ENCODE data around the gene RSPO4. TPM values are rescaled to one million over a fixed set of nuclear protein-coding genes. Genes with fewer than 3 reads are reported as not detected.
A peak's percentile ranks its signal among the peaks of the same experiment; 100 is the strongest.
"Not testable (repeated sequence)": the region's sequence is repeated elsewhere in the genome, so short reads cannot be mapped to it uniquely, and the experiment has no call there.

Gene RSPO4
- total RNA-seq, 6 experiments from 2014 or later, result not detected

- Mint-ChIP-seq H3K27ac (no peak overlapping the region), H3K27me3 (ENCODE audit: insufficient read depth) (peaks cover 8% of the 10 kb centered on the region), H3K9me3 (no peaks in the 10 kb centered on the region), H3K4me1 (ENCODE audit: low read depth) (no peaks in the 10 kb centered on the region), H3K4me3 (no peak overlapping the region), H3K36me3 (ENCODE audit: low read depth) (no peaks in the 10 kb centered on the region)
- DNase-seq, result no peak
- no peak for TF ChIP-seq CTCF (IDR thresholded peaks at IDR 0.05)
Measured at GRCh38 chr20:1037039-1037438, 34.9 kb upstream of the RSPO4 start.

- no peaks in the 10 kb centered on the region for H3K9me3 Mint-ChIP-seq
- H3K4me1 Mint-ChIP-seq (ENCODE audit: low read depth), result no peaks in the 10 kb centered on the region
- H3K27ac Mint-ChIP-seq, result no peak overlapping the region
- TF ChIP-seq CTCF (IDR thresholded peaks at IDR 0.05), result no peak
- peaks cover 2% of the 10 kb centered on the region; the same call in 1 of the 2 replicates for H3K27me3 Mint-ChIP-seq (ENCODE audit: insufficient read depth)
- no peak for DNase-seq
- no peak overlapping the region for H3K4me3 Mint-ChIP-seq
- no peaks in the 10 kb centered on the region for H3K36me3 Mint-ChIP-seq (ENCODE audit: low read depth)
Measured at GRCh38 chr20:1035466-1035865, 33.4 kb upstream of the RSPO4 start.

- H3K9me3 Mint-ChIP-seq, result no peaks in the 10 kb centered on the region
- DNase-seq, result no peak
- H3K27me3 Mint-ChIP-seq (ENCODE audit: insufficient read depth), result peaks cover 7% of the 10 kb centered on the region; the same call in 1 of the 2 replicates
- no peak for TF ChIP-seq CTCF (IDR thresholded peaks at IDR 0.05)
- no peaks in the 10 kb centered on the region for H3K36me3 Mint-ChIP-seq (ENCODE audit: low read depth)
- no peaks in the 10 kb centered on the region for H3K4me1 Mint-ChIP-seq (ENCODE audit: low read depth)
- no peak overlapping the region for H3K4me3 Mint-ChIP-seq
- H3K27ac Mint-ChIP-seq, result no peak overlapping the region
Measured at GRCh38 chr20:1034415-1034789, 32.3 kb upstream of the RSPO4 start.

- no peaks in the 10 kb centered on the region for H3K36me3 Mint-ChIP-seq (ENCODE audit: low read depth)
- no peaks in the 10 kb centered on the region for H3K9me3 Mint-ChIP-seq
- no peak overlapping the region for H3K27ac Mint-ChIP-seq
- no peak overlapping the region for H3K4me3 Mint-ChIP-seq
- no peaks in the 10 kb centered on the region for H3K4me1 Mint-ChIP-seq (ENCODE audit: low read depth)
- H3K27me3 Mint-ChIP-seq (ENCODE audit: insufficient read depth), result peaks cover 8% of the 10 kb centered on the region; the same call in 1 of the 2 replicates
- TF ChIP-seq CTCF (IDR thresholded peaks at IDR 0.05), result no peak
- DNase-seq, result no peak
Measured at GRCh38 chr20:1033751-1034414, 31.8 kb upstream of the RSPO4 start.

GRCh38 chr20:1029980-1030379, 27.9 kb upstream of the RSPO4 start:
- no peak for TF ChIP-seq CTCF (IDR thresholded peaks at IDR 0.05)
- no peaks in the 10 kb centered on the region for H3K36me3 Mint-ChIP-seq (ENCODE audit: low read depth)
- H3K4me1 Mint-ChIP-seq (ENCODE audit: low read depth), result no peaks in the 10 kb centered on the region
- H3K27ac Mint-ChIP-seq, result no peak overlapping the region
- no peaks in the 10 kb centered on the region for H3K9me3 Mint-ChIP-seq
- peaks cover 11% of the 10 kb centered on the region; the same call in 1 of the 2 replicates for H3K27me3 Mint-ChIP-seq (ENCODE audit: insufficient read depth)
- peak overlapping the region; percentile 11; the same call in 1 of the 2 replicates for H3K4me3 Mint-ChIP-seq
- no peak for DNase-seq

- H3K4me3 Mint-ChIP-seq; H3K27ac Mint-ChIP-seq; H3K4me1 Mint-ChIP-seq (ENCODE audit: low read depth); H3K36me3 Mint-ChIP-seq (ENCODE audit: low read depth); H3K9me3 Mint-ChIP-seq; DNase-seq: not testable (repeated sequence)
- peaks cover 18% of the 10 kb centered on the region; the same call in 1 of the 2 replicates for H3K27me3 Mint-ChIP-seq (ENCODE audit: insufficient read depth)
Measured at GRCh38 chr20:1026214-1026613, 24.1 kb upstream of the RSPO4 start.

Measured in HFFc6 (cell line).